Kidney (tissue), 14 donors: Measurements from ENCODE around the gene MAIP1. TPM values are rescaled to one million over a fixed set of nuclear protein-coding genes. Genes with fewer than 3 reads are reported as not detected.

ENCODE experiments used
- DNase-seq, 5 donors: peaks; one replicate each; pipeline ENCODE4 v3.0.0-alpha.2; 2013 to 2020
- FAIRE-seq: peaks from 2 replicates; lab custom pipeline; 2012; peaks lifted over from hg19 to GRCh38; lab: Jason Lieb, UNC
- H3K27ac ChIP-seq, 2 donors: one replicate each; pipeline ENCODE4 v1.7.0; 2013; ENCODE audit warnings: low read depth in 2 of 2, low read length in 2 of 2, inconsistent platforms in 1 of 2
- H3K27me3 ChIP-seq: one replicate; pipeline ENCODE4 v1.7.1; 2013; ENCODE audit warnings: low read length, inconsistent platforms; ENCODE audit not compliant: control insufficient read depth, insufficient read depth
- H3K36me3 ChIP-seq, 3 donors: one replicate each; pipeline versions ENCODE4 v1.7.0 to v1.7.1; 2013; ENCODE audit warnings: low read length in 3 of 3, control low read depth in 1 of 3, inconsistent platforms in 1 of 3; ENCODE audit not compliant: insufficient read depth in 3 of 3, control insufficient read depth in 2 of 3
- H3K4me1 ChIP-seq, 3 donors: one replicate each; pipeline versions ENCODE4 v1.7.0 to v1.7.1; 2013; ENCODE audit warnings: low read length in 3 of 3, inconsistent platforms in 1 of 3, low read depth in 1 of 3; ENCODE audit not compliant: control insufficient read depth in 2 of 3, insufficient read depth in 2 of 3
- H3K4me3 ChIP-seq, 3 donors: one replicate each; pipeline versions ENCODE4 v1.7.0 to v1.8.1; 2013; ENCODE audit warnings: low read length in 3 of 3, control low read depth in 1 of 3, inconsistent platforms in 1 of 3
- H3K9ac ChIP-seq, 3 donors: one replicate each; pipeline versions ENCODE4 v1.7.0 to v1.7.1; 2013; ENCODE audit warnings: low read length in 3 of 3, control low read depth in 1 of 3, inconsistent platforms in 1 of 3
- H3K9me3 ChIP-seq, 3 donors: one replicate each; pipeline versions ENCODE4 v1.7.0 to v1.7.1; 2013; ENCODE audit warnings: low read length in 3 of 3, control low read depth in 1 of 3, inconsistent platforms in 1 of 3; ENCODE audit not compliant: control insufficient read depth in 2 of 3, insufficient read depth in 1 of 3
- intact Hi-C: fragments of 100-400 bp; cut with DNase I; formaldehyde crosslinking; loops from one replicate; pipeline ENCODE4 v1.11.1; 2022
- polyA plus RNA-seq: library from polyadenylated mRNA; stranded (reverse); fragments of 350-450 nt; fragmentation: Illumina TruSeq; extraction: RNeasy Lipid Tissue Mini Kit (QIAGEN cat#74804); gene quantifications from one replicate; pipeline ENCODE4 v1.2.3, GENCODE V29; 2014; ENCODE audit warnings: low read depth, low replicate concordance; ENCODE audit not compliant: insufficient read depth
- total RNA-seq: library from RNA; stranded (reverse); fragmentation: NEBNext Ultra II Directional; extraction: Animal tissue kit (Norgen Biotek cat#: 25700); gene quantifications from one replicate; pipeline ENCODE4 v1.2.1, GENCODE V29; 2021
- TF ChIP-seq, protein P1 (sequence below): IDR thresholded peaks from 3 replicates; pipeline ENCODE4 v1.5.1; 2012; ENCODE audit warnings: mild to moderate bottlenecking, moderate library complexity, borderline replicate concordance; ENCODE audit not compliant: insufficient read depth; ENCODE audit errors: extremely low read depth
- donor health status: control.
- donor health status: control.
- donor health status: control.
- donor health status: control.
- donor health status: control.
- donor health status: DM: yes; HTN: yes; CAD: no.
- donor health status: Normal renal cell carcinoma (clear cell type).

Gene MAIP1
- total and polyA plus RNA-seq, 2 donors from 2014 or later: 16.0 to 43.1 TPM

GRCh38 chr2:199985625-199986207 is 30.3 kb downstream of the MAIP1 start:
- H3K27ac ChIP-seq: no peak overlapping the region
- TF ChIP-seq, protein P1, sequence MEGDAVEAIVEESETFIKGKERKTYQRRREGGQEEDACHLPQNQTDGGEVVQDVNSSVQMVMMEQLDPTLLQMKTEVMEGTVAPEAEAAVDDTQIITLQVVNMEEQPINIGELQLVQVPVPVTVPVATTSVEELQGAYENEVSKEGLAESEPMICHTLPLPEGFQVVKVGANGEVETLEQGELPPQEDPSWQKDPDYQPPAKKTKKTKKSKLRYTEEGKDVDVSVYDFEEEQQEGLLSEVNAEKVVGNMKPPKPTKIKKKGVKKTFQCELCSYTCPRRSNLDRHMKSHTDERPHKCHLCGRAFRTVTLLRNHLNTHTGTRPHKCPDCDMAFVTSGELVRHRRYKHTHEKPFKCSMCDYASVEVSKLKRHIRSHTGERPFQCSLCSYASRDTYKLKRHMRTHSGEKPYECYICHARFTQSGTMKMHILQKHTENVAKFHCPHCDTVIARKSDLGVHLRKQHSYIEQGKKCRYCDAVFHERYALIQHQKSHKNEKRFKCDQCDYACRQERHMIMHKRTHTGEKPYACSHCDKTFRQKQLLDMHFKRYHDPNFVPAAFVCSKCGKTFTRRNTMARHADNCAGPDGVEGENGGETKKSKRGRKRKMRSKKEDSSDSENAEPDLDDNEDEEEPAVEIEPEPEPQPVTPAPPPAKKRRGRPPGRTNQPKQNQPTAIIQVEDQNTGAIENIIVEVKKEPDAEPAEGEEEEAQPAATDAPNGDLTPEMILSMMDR: peak; percentile 56
- DNase-seq (peak in 4 of 5 donors; percentile 49 to 82 (median 53)), FAIRE-seq (no peak)
- no peaks in the 10 kb centered on the region for H3K9me3 ChIP-seq
- H3K36me3 ChIP-seq: no peaks in the 10 kb centered on the region
- intact Hi-C loops: loop anchor here (10.0 kb wide), 2 partner anchors 319 to 489 kb away; partner anchors contain the start of gene SPATS2L
- no peaks in the 10 kb centered on the region for H3K27me3 ChIP-seq
- H3K4me1 ChIP-seq: no peaks in the 10 kb centered on the region
- H3K4me3 ChIP-seq: no peak overlapping the region
- H3K9ac ChIP-seq: no peak overlapping the region

DNA sequence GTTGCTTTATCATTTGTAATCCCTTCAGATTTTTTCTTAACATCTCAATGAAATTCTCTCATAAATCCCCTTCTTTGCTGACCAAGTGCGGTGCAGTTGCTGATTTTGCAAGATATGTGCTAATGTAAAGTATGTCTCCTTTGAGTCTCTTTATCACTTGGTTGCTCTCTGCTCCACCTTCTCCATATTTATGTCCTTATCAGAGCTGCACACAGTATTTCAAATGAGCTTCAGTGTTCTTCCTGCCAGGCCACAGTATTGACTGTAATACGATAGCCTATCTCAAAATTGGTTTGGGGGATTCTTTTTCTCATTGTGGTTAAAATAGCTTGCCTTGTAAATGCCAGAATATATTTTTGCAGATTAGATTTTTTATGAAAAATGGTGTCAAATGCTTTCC is 32.2 kb downstream of the MAIP1 start:
- TF ChIP-seq, protein P1: no peak
- DNase-seq (no peak), FAIRE-seq (no peak)
- Histone ChIP-seq H3K4me3 (no peak overlapping the region), H3K27me3 (no peaks in the 10 kb centered on the region), H3K9me3 (no peaks in the 10 kb centered on the region), H3K36me3 (no peaks in the 10 kb centered on the region), H3K27ac (no peak overlapping the region), H3K4me1 (no peaks in the 10 kb centered on the region), H3K9ac (no peak overlapping the region)
- intact Hi-C loops: loop anchor here (10.0 kb wide), 2 partner anchors 317 to 487 kb away; partner anchors contain the start of gene SPATS2L

DNA sequence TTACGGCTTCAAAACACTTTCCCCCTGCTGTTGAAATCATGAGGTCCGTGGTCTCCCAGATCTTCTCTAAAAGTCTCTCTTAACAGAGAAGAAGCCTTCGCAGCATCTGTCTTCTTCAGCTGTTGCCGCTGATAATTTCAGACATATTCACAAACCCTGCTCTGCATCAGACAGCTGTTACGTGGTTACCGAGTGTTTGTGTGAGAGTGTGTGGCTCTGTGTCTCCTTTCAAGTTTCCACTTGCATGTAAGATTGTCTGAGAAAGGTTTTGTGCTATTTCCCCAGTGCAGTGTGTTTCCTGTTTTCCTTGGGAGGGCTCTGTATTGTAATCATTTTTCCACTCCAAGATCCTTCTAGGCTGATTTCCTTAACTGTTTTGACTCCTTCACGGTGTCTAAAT is 32.8 kb downstream of the MAIP1 start:
- no peak overlapping the region for H3K27ac ChIP-seq
- DNase-seq (peak in 1 of 5 donors; percentile 27), FAIRE-seq (no peak)
- H3K9me3 ChIP-seq: no peaks in the 10 kb centered on the region
- no peaks in the 10 kb centered on the region for H3K4me1 ChIP-seq
- no peak overlapping the region for H3K4me3 ChIP-seq
- no peaks in the 10 kb centered on the region for H3K36me3 ChIP-seq
- TF ChIP-seq, protein P1: no peak
- intact Hi-C loops: loop anchor here (10.0 kb wide), 2 partner anchors 317 to 487 kb away; partner anchors contain the start of gene SPATS2L
- H3K27me3 ChIP-seq: no peaks in the 10 kb centered on the region
- H3K9ac ChIP-seq: no peak overlapping the region
